Ovary (tissue), 3 donors: Measurements from ENCODE around the gene DENND4B.

ENCODE experiments used
- EP300 ChIP-seq: sonication (generic); formaldehyde crosslinking; IDR thresholded peaks from one replicate; pipeline ENCODE4 v1.6.1; 2017; ENCODE audit warnings: antibody characterized with exemption
- POLR2A ChIP-seq: fragments of 450-650 bp; IDR thresholded peaks from one replicate; pipeline ENCODE4 v1.6.1; 2017; ENCODE audit warnings: antibody characterized with exemption, mild to moderate bottlenecking, moderate library complexity
- TF ChIP-seq, protein P1 (sequence below), 3 donors: fragments of 450-650 bp in 2 of 3; fragments of 200-600 bp in 1 of 3; IDR thresholded peaks; one replicate each; pipeline versions ENCODE4 v1.5.1 to v1.8.0; 2016 to 2022; ENCODE audit warnings: antibody characterized with exemption in 3 of 3, mild to moderate bottlenecking in 1 of 3
- donor health status: DM: no; HTN: no; CAD: no.

DNA sequence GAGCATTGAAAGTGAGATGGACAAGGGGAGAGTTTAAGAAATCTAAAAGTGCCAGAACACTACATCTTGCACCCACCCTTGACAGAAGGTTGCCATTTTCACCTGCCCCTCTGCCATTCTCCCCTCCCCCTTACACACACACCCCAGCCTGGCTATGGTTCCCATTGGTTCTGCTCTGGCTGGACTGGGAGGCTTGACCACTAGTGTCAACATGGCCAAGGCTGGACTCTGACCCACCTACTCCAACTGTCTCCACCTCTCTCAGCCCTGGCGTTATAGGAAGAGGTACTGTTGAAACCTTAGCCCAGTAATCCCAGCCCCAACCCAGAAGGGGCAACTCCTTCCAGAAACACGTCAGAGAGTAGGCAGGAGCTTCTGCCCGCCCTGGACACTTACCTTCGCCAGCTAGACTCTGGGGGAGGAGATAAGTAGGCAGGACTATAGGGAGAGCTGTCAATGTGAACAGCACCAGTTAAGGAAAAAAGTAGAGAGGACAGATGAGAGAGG, 7.4 kb upstream of the DENND4B start:
- TF ChIP-seq, protein P1, sequence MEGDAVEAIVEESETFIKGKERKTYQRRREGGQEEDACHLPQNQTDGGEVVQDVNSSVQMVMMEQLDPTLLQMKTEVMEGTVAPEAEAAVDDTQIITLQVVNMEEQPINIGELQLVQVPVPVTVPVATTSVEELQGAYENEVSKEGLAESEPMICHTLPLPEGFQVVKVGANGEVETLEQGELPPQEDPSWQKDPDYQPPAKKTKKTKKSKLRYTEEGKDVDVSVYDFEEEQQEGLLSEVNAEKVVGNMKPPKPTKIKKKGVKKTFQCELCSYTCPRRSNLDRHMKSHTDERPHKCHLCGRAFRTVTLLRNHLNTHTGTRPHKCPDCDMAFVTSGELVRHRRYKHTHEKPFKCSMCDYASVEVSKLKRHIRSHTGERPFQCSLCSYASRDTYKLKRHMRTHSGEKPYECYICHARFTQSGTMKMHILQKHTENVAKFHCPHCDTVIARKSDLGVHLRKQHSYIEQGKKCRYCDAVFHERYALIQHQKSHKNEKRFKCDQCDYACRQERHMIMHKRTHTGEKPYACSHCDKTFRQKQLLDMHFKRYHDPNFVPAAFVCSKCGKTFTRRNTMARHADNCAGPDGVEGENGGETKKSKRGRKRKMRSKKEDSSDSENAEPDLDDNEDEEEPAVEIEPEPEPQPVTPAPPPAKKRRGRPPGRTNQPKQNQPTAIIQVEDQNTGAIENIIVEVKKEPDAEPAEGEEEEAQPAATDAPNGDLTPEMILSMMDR (IDR thresholded peaks at IDR 0.05): no peak
- TF ChIP-seq POLR2A (no peak), EP300 (no peak)
